GM23248 (cell line): Measurements from ENCODE around the gene GNA15. TPM values are rescaled to one million over a fixed set of nuclear protein-coding genes. Genes with fewer than 3 reads are reported as not detected.
"Not testable (repeated sequence)": the region's sequence is repeated elsewhere in the genome, so short reads cannot be mapped to it uniquely, and the experiment has no call there.

Experiments used
- DNase-seq: peaks from one replicate; pipeline ENCODE4 v3.0.0-alpha.2; 2015
- H2AFZ ChIP-seq: fragments of 200-600 bp; sonication (generic); 2 replicates; pipeline ENCODE4 v1.6.1; 2016; ENCODE audit warnings: antibody characterized with exemption
- H3F3A ChIP-seq: fragments of 200-600 bp; sonication (generic); 2 replicates; pipeline ENCODE4 v1.6.1; 2016; ENCODE audit warnings: mild to moderate bottlenecking, antibody characterized with exemption, mixed run types; ENCODE audit not compliant: insufficient read depth
- H3K27ac ChIP-seq: fragments of 200-600 bp; sonication (generic); 2 replicates; pipeline ENCODE4 v1.5.1; 2016; ENCODE audit warnings: mild to moderate bottlenecking
- H3K27me3 ChIP-seq: fragments of 200-600 bp; sonication (generic); replicated peaks from 2 replicates; pipeline ENCODE4 v1.6.1; 2016; ENCODE audit warnings: mild to moderate bottlenecking; ENCODE audit not compliant: insufficient read depth
- H3K36me3 ChIP-seq: fragments of 200-600 bp; sonication (generic); 2 replicates; pipeline ENCODE4 v1.6.1; 2016; ENCODE audit warnings: low read depth, mild to moderate bottlenecking
- H3K4me1 ChIP-seq: fragments of 200-600 bp; sonication (generic); 2 replicates; pipeline ENCODE4 v1.6.1; 2016; ENCODE audit warnings: mild to moderate bottlenecking; ENCODE audit not compliant: insufficient read depth
- H3K4me2 ChIP-seq: fragments of 200-600 bp; sonication (generic); one replicate; pipeline ENCODE4 v1.6.1; 2016; ENCODE audit warnings: mild to moderate bottlenecking; ENCODE audit not compliant: unreplicated experiment
- H3K4me3 ChIP-seq: fragments of 200-600 bp; sonication (generic); 2 replicates; pipeline ENCODE4 v1.5.1; 2016; ENCODE audit warnings: mild to moderate bottlenecking
- H3K79me2 ChIP-seq: fragments of 200-600 bp; sonication (generic); 2 replicates; pipeline ENCODE4 v1.6.1; 2016; ENCODE audit warnings: mild to moderate bottlenecking; ENCODE audit not compliant: insufficient read depth
- H3K9ac ChIP-seq: fragments of 200-600 bp; sonication (generic); 2 replicates; pipeline ENCODE4 v1.6.1; 2016; ENCODE audit warnings: mild to moderate bottlenecking
- H3K9me2 ChIP-seq: fragments of 200-600 bp; sonication (generic); 2 replicates; pipeline ENCODE4 v1.6.1; 2016; ENCODE audit warnings: mixed run types, mild to moderate bottlenecking, moderate library complexity; ENCODE audit not compliant: insufficient read depth
- H3K9me3 ChIP-seq: fragments of 200-600 bp; sonication (generic); one replicate; pipeline ENCODE4 v1.6.1; 2017; ENCODE audit warnings: low read depth
- H4K20me1 ChIP-seq: fragments of 200-600 bp; sonication (generic); 2 replicates; pipeline ENCODE4 v1.6.0; 2016; ENCODE audit not compliant: insufficient read depth
- EZH2 ChIP-seq: fragments of 200-600 bp; sonication (generic); IDR thresholded peaks from 2 replicates; pipeline ENCODE4 v1.6.1; 2018; ENCODE audit warnings: antibody characterized with exemption, mild to moderate bottlenecking; ENCODE audit not compliant: insufficient read depth, poor library complexity, severe bottlenecking
- EZH2phosphoT487 ChIP-seq: fragments of 200-600 bp; sonication (generic); IDR thresholded peaks from 2 replicates; pipeline ENCODE4 v1.6.1; 2018; ENCODE audit warnings: antibody characterized with exemption, moderate library complexity, mild to moderate bottlenecking, low read depth; ENCODE audit not compliant: insufficient read depth
- WGBS, 2 experiments: methylation state at CpG; one replicate each; pipeline ENCODE4 v1.1.6; 2015 to 2017; ENCODE audit warnings: low lambda C conversion rate in 2 of 2, low coverage in 1 of 2; ENCODE audit errors: missing lambda C conversion rate in 2 of 2; 5-methylcytosine and 5-hydroxymethylcytosine counted together
- in situ Hi-C: fragments of 300-500 bp; cut with MboI; formaldehyde crosslinking; loops from 2 replicates; pipeline ENCODE4 v1.15.0; 2020
- polyA plus RNA-seq: library from polyadenylated mRNA; unstranded; fragments of >200 nt; fragmentation: Nextera tagmentation; extraction: Ambion mirVana; gene quantifications from 2 replicates; pipeline ENCODE4 v1.2.1, GENCODE V29; 2016
- total RNA-seq: library from RNA; depleted of rRNA; stranded (reverse); fragments of >200 nt; shearing (Covaris generic); gene quantifications from 2 replicates; pipeline ENCODE4 v1.2.3, GENCODE V29; 2014

GNA15 gene
- total and polyA plus RNA-seq, 2 experiments from 2014 or later, result not detected

- H3K27ac ChIP-seq, result no peak overlapping the region
- in situ Hi-C loops, result no loop called here
- no peak for TF ChIP-seq EZH2phosphoT487
- no peak for TF ChIP-seq EZH2
- H3K9ac ChIP-seq, result no peak overlapping the region
- no peak for DNase-seq
- H3K4me2 ChIP-seq, result no peak overlapping the region
- no peak overlapping the region for H2AFZ ChIP-seq
- no peaks in the 10 kb centered on the region for H3K9me2 ChIP-seq
- H3F3A ChIP-seq, result no peaks in the 10 kb centered on the region
- WGBS, 2 experiments, result 92 to 93% methylated on average over 14 of the region's 14 CpGs
- no peaks in the 10 kb centered on the region for H3K79me2 ChIP-seq
- H3K4me1 ChIP-seq, result no peaks in the 10 kb centered on the region
- H3K4me3 ChIP-seq, result no peak overlapping the region
- H3K27me3 ChIP-seq, result no peaks in the 10 kb centered on the region
- no peaks in the 10 kb centered on the region; the same call in 1 of the 2 replicates for H3K36me3 ChIP-seq
- H4K20me1 ChIP-seq, result no peaks in the 10 kb centered on the region
- no peaks in the 10 kb centered on the region for H3K9me3 ChIP-seq
Measured at GRCh38 chr19:3201911-3202310, 66.1 kb downstream of the GNA15 start.

GRCh38 chr19:3202346-3202745 lies 66.5 kb downstream of the GNA15 start:
- no peak for DNase-seq
- Histone ChIP-seq H3K9ac (no peak overlapping the region), H3F3A (no peaks in the 10 kb centered on the region), H3K4me1 (no peaks in the 10 kb centered on the region), H3K27me3 (no peaks in the 10 kb centered on the region), H3K4me3 (no peak overlapping the region), H3K27ac (no peak overlapping the region), H3K36me3 (no peaks in the 10 kb centered on the region; the same call in 1 of the 2 replicates), H2AFZ (no peak overlapping the region), H3K79me2 (no peaks in the 10 kb centered on the region), H3K4me2 (no peak overlapping the region), H3K9me2 (no peaks in the 10 kb centered on the region), H3K9me3 (no peaks in the 10 kb centered on the region), H4K20me1 (no peaks in the 10 kb centered on the region)
- in situ Hi-C loops, result no loop called here
- no peak for TF ChIP-seq EZH2phosphoT487
- 81 to 83% methylated on average over 12 of the region's 12 CpGs for WGBS, 2 experiments

GRCh38 chr19:3202895-3203294 lies 67.1 kb downstream of the GNA15 start:
- H3K9me3 ChIP-seq, H3K27ac ChIP-seq, DNase-seq, H3K4me1 ChIP-seq, H3K9me2 ChIP-seq, in situ Hi-C loops, H2AFZ ChIP-seq, H3K36me3 ChIP-seq, H3F3A ChIP-seq, H3K9ac ChIP-seq, H3K4me3 ChIP-seq, H3K4me2 ChIP-seq, H4K20me1 ChIP-seq, H3K79me2 ChIP-seq, H3K27me3 ChIP-seq: not testable (repeated sequence)
- 89 to 95% methylated on average over 7 of the region's 7 CpGs for WGBS, 2 experiments

- no peak for TF ChIP-seq EZH2phosphoT487
- TF ChIP-seq EZH2, result no peak
- no peak for DNase-seq
- Histone ChIP-seq H3K36me3 (no peaks in the 10 kb centered on the region; the same call in 1 of the 2 replicates), H3K9me2 (no peaks in the 10 kb centered on the region), H3K4me3 (no peak overlapping the region), H3K9ac (no peak overlapping the region), H3F3A (no peaks in the 10 kb centered on the region), H4K20me1 (no peaks in the 10 kb centered on the region), H3K4me2 (no peak overlapping the region), H2AFZ (no peak overlapping the region), H3K27ac (no peak overlapping the region), H3K27me3 (no peaks in the 10 kb centered on the region), H3K4me1 (no peaks in the 10 kb centered on the region), H3K79me2 (no peaks in the 10 kb centered on the region), H3K9me3 (no peaks in the 10 kb centered on the region)
- in situ Hi-C loops, result no loop called here
- 96 to 97% methylated on average over 35 to 42 of the region's 43 CpGs for WGBS, 2 experiments
Measured at GRCh38 chr19:3203805-3204645, 68.2 kb downstream of the GNA15 start.
